ENCODE results near the gene ORC1. TPM values are rescaled to one million over a fixed set of nuclear protein-coding genes. Genes with fewer than 3 reads are reported as not detected.

ORC1 gene
- total RNA-seq, 1 experiment from 2014 or later: 14.3 TPM

- Histone ChIP-seq H3K4me3 (ENCODE audit: low read depth in 2 of 2, low read length in 2 of 2) (no peak overlapping the region), H3K27ac (ENCODE audit: low read length) (no peak overlapping the region), H3K27me3 (ENCODE audit: control insufficient read depth, insufficient read depth, low read length) (no peaks in the 10 kb centered on the region), H3K4me1 (ENCODE audit: control insufficient read depth, insufficient read depth, low read length) (no peaks in the 10 kb centered on the region), H3K9me3 (ENCODE audit: control insufficient read depth, insufficient read depth, low read depth, low read length) (no peaks in the 10 kb centered on the region), H3K36me3 (ENCODE audit: control insufficient read depth, insufficient read depth, low read length) (peaks cover 26% of the 10 kb centered on the region)
- intact Hi-C loops (cut with micrococcal nuclease; ENCODE audit: unreplicated experiment): no loop called here
- POLR2A ChIA-PET: no interaction called here
- BruUV-seq (replicated peaks): no TSS peak
- ATAC-seq: no peak
- TF ChIP-seq REST (IDR thresholded peaks at IDR 0.05; ENCODE audit: insufficient read depth in 1 of 2, low read depth in 2 of 2, low read length in 1 of 2) (no peak), POLR2AphosphoS5 (IDR thresholded peaks at IDR 0.05; ENCODE audit: low read depth, low read length) (no peak), SIN3A (IDR thresholded peaks at IDR 0.05; ENCODE audit: borderline replicate concordance, insufficient read depth, low read depth, low read length) (no peak), TCF7L2 (IDR thresholded peaks at IDR 0.05; ENCODE audit: low read depth, low read length) (no peak)
- TF ChIP-seq, protein P1, sequence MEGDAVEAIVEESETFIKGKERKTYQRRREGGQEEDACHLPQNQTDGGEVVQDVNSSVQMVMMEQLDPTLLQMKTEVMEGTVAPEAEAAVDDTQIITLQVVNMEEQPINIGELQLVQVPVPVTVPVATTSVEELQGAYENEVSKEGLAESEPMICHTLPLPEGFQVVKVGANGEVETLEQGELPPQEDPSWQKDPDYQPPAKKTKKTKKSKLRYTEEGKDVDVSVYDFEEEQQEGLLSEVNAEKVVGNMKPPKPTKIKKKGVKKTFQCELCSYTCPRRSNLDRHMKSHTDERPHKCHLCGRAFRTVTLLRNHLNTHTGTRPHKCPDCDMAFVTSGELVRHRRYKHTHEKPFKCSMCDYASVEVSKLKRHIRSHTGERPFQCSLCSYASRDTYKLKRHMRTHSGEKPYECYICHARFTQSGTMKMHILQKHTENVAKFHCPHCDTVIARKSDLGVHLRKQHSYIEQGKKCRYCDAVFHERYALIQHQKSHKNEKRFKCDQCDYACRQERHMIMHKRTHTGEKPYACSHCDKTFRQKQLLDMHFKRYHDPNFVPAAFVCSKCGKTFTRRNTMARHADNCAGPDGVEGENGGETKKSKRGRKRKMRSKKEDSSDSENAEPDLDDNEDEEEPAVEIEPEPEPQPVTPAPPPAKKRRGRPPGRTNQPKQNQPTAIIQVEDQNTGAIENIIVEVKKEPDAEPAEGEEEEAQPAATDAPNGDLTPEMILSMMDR (IDR thresholded peaks at IDR 0.05): no peak
- in situ Hi-C loops (cut with HindIII; ENCODE audit: low pct_unique_long_range_greater_than_20kb, low sequenced_read_pairs): no loop called here
- no peak for DNase-seq (ENCODE audit: low read depth, low spot score)
- CTCF ChIA-PET: interaction anchor here (0.6 kb wide), 1 partner anchor 9 kb away, joined by 3 read pairs; no protein-coding TSS in a partner anchor
These were observed 45.2 kb downstream of the ORC1 start for GRCh38 chr1:52358851-52359497.

GRCh38 chr1:52357397-52357796, 46.8 kb downstream of the ORC1 start:
- POLR2A ChIA-PET: no interaction called here
- peaks cover 22% of the 10 kb centered on the region for H3K36me3 ChIP-seq (ENCODE audit: control insufficient read depth, insufficient read depth, low read length)

More at GRCh38 chr1:52357397-52357796, 46.8 kb downstream of the ORC1 start:
- Histone ChIP-seq H3K4me3 (ENCODE audit: low read depth in 2 of 2, low read length in 2 of 2) (no peak overlapping the region), H3K27me3 (ENCODE audit: control insufficient read depth, insufficient read depth, low read length) (no peaks in the 10 kb centered on the region), H3K9me3 (ENCODE audit: control insufficient read depth, insufficient read depth, low read depth, low read length) (no peaks in the 10 kb centered on the region), H3K4me1 (ENCODE audit: control insufficient read depth, insufficient read depth, low read length) (no peaks in the 10 kb centered on the region), H3K27ac (ENCODE audit: low read length) (no peak overlapping the region)
- in situ Hi-C loops (cut with HindIII; ENCODE audit: low pct_unique_long_range_greater_than_20kb, low sequenced_read_pairs) (no loop called here), intact Hi-C loops (cut with micrococcal nuclease; ENCODE audit: unreplicated experiment) (no loop called here)
- ATAC-seq (no peak), DNase-seq (ENCODE audit: low read depth, low spot score) (no peak)
- CTCF ChIA-PET: no interaction called here
- TF ChIP-seq POLR2AphosphoS5 (IDR thresholded peaks at IDR 0.05; ENCODE audit: low read depth, low read length): no peak
- TF ChIP-seq, protein P1 (IDR thresholded peaks at IDR 0.05): no peak
- no peak for TF ChIP-seq TCF7L2 (IDR thresholded peaks at IDR 0.05; ENCODE audit: low read depth, low read length)
- no peak for TF ChIP-seq SIN3A (IDR thresholded peaks at IDR 0.05; ENCODE audit: borderline replicate concordance, insufficient read depth, low read depth, low read length)
- no peak for TF ChIP-seq REST (IDR thresholded peaks at IDR 0.05; ENCODE audit: insufficient read depth in 1 of 2, low read depth in 2 of 2, low read length in 1 of 2)
- no TSS peak for BruUV-seq (replicated peaks)

Data from Panc1 (cell line).